RWPE2 (cell line): ENCODE measurements around the gene PRDX3.

Experiments used
- ATAC-seq: fragments of 200-7000 bp; cut with Tn5 transposase; 3 replicates; pipeline ENCODE4 v1.9.1; 2021; ENCODE audit warnings: low read depth
- DNase-seq: peaks from one replicate; pipeline ENCODE4 v3.0.0-alpha.2; 2020; ENCODE audit warnings: low spot score
- H3K27ac ChIP-seq: fragments of 450-650 bp; 2 replicates; pipeline ENCODE4 v1.5.1; 2017; ENCODE audit warnings: mild to moderate bottlenecking; ENCODE audit not compliant: poor library complexity, severe bottlenecking
- H3K27me3 ChIP-seq: fragments of 250-450 bp; sonication (Bioruptor Pico); 2 replicates; pipeline ENCODE4 v1.5.1; 2021; ENCODE audit warnings: mild to moderate bottlenecking, moderate library complexity; ENCODE audit not compliant: insufficient read depth, poor library complexity, severe bottlenecking
- H3K36me3 ChIP-seq: fragments of 250-450 bp; sonication (Bioruptor Pico); 2 replicates; pipeline ENCODE4 v1.5.1; 2020; ENCODE audit warnings: low read depth, mild to moderate bottlenecking, moderate library complexity
- H3K4me1 ChIP-seq: fragments of 250-450 bp; sonication (Bioruptor Pico); 2 replicates; pipeline ENCODE4 v1.5.1; 2021; ENCODE audit warnings: mild to moderate bottlenecking, moderate library complexity; ENCODE audit not compliant: insufficient read depth, poor library complexity, severe bottlenecking
- H3K4me3 ChIP-seq: fragments of 250-450 bp; sonication (Bioruptor Pico); 2 replicates; pipeline ENCODE4 v1.5.1; 2021; ENCODE audit warnings: mild to moderate bottlenecking, moderate library complexity; ENCODE audit not compliant: severe bottlenecking
- H3K9me3 ChIP-seq: fragments of 250-450 bp; sonication (Bioruptor Pico); 2 replicates; pipeline ENCODE4 v1.5.1; 2021; ENCODE audit warnings: mild to moderate bottlenecking, moderate library complexity; ENCODE audit not compliant: severe bottlenecking
- CTCF ChIP-seq: fragments of 450-650 bp; IDR thresholded peaks from one replicate; pipeline ENCODE4 v1.5.1; 2017; ENCODE audit warnings: mild to moderate bottlenecking, moderate library complexity; ENCODE audit not compliant: poor library complexity, severe bottlenecking

The PRDX3 gene

GRCh38 chr10:119210633-119211032, 32.0 kb upstream of the PRDX3 start:
- no peak for DNase-seq
- H3K4me1 ChIP-seq, result peaks cover 19% of the 10 kb centered on the region
- TF ChIP-seq CTCF, result no peak
- no peaks in the 10 kb centered on the region for H3K27me3 ChIP-seq
- no peak for ATAC-seq
- no peak overlapping the region for H3K27ac ChIP-seq
- H3K36me3 ChIP-seq, result no peaks in the 10 kb centered on the region
- H3K9me3 ChIP-seq, result no peaks in the 10 kb centered on the region
- no peak overlapping the region for H3K4me3 ChIP-seq

- Histone ChIP-seq H3K27ac (peak overlapping the region; percentile 72), H3K4me3 (peak overlapping the region; percentile 61), H3K9me3 (no peaks in the 10 kb centered on the region), H3K4me1 (peaks cover 19% of the 10 kb centered on the region), H3K27me3 (no peaks in the 10 kb centered on the region), H3K36me3 (no peaks in the 10 kb centered on the region)
- no peak for ATAC-seq
- peak; percentile 59 for TF ChIP-seq CTCF
- no peak for DNase-seq
Measured at GRCh38 chr10:119209736-119210355, 31.2 kb upstream of the PRDX3 start.

- Histone ChIP-seq H3K9me3 (no peaks in the 10 kb centered on the region), H3K27me3 (no peaks in the 10 kb centered on the region), H3K27ac (peak overlapping the region; percentile 72), H3K36me3 (no peaks in the 10 kb centered on the region), H3K4me1 (peaks cover 19% of the 10 kb centered on the region), H3K4me3 (peak overlapping the region; percentile 61)
- peak; percentile 87 for TF ChIP-seq CTCF
- ATAC-seq (no peak), DNase-seq (no peak)
Measured at GRCh38 chr10:119209035-119209735, 30.6 kb upstream of the PRDX3 start.

GRCh38 chr10:119208553-119208940, 29.9 kb upstream of the PRDX3 start:
- ATAC-seq (no peak), DNase-seq (no peak)
- Histone ChIP-seq H3K9me3 (no peaks in the 10 kb centered on the region), H3K4me3 (peak overlapping the region; percentile 61), H3K27me3 (no peaks in the 10 kb centered on the region), H3K27ac (peak overlapping the region; percentile 72), H3K4me1 (peaks cover 19% of the 10 kb centered on the region), H3K36me3 (no peaks in the 10 kb centered on the region)
- no peak for TF ChIP-seq CTCF
